ENCODE data around the gene MTRFR.
"Not testable (repeated sequence)": the region's sequence is repeated elsewhere in the genome, so short reads cannot be mapped to it uniquely, and the experiment has no call there.

- TF ChIP-seq EZH2phosphoT487 (IDR thresholded peaks at IDR 0.05; ENCODE audit: insufficient read depth, low read depth); EZH2 (IDR thresholded peaks at IDR 0.05; ENCODE audit: insufficient read depth, poor library complexity, severe bottlenecking): not testable (repeated sequence)
These were observed 19.1 kb downstream of the MTRFR start for GRCh38 chr12:123252365-123252764.
